Neural crest cell (in vitro differentiated cells): ENCODE data around the gene RPL12. TPM values are rescaled to one million over a fixed set of nuclear protein-coding genes. Genes with fewer than 3 reads are reported as not detected.

Experiments used
- DNase-seq: peaks from one replicate; pipeline ENCODE4 v3.0.0; 2021; ENCODE audit warnings: low read depth, mixed read lengths, low spot score
- H3K27ac Mint-ChIP-seq: one replicate; pipeline ENCODE4 v1.8.0; 2021; ENCODE audit warnings: mild to moderate bottlenecking, mixed read lengths; ENCODE audit not compliant: unreplicated experiment
- H3K27me3 Mint-ChIP-seq: 2 replicates; pipeline ENCODE4 v1.8.0; 2021; ENCODE audit warnings: low read depth, mild to moderate bottlenecking, mixed read lengths
- H3K36me3 Mint-ChIP-seq: 2 replicates; pipeline ENCODE4 v1.8.0; 2021; ENCODE audit warnings: low read depth, mild to moderate bottlenecking, mixed read lengths
- H3K4me1 Mint-ChIP-seq: 2 replicates; pipeline ENCODE4 v1.8.0; 2021; ENCODE audit warnings: mixed read lengths
- H3K4me3 Mint-ChIP-seq: one replicate; pipeline ENCODE4 v1.8.0; 2021; ENCODE audit warnings: mild to moderate bottlenecking, mixed read lengths
- H3K9me3 Mint-ChIP-seq: 2 replicates; pipeline ENCODE4 v1.8.0; 2021; ENCODE audit warnings: mixed read lengths
- CTCF ChIP-seq: fragments of 200-600 bp; sonication (generic); conservative IDR thresholded peaks from 2 replicates; pipeline ENCODE4 v1.5.0; 2021; ENCODE audit warnings: antibody characterized with exemption, mild to moderate bottlenecking
- long read RNA-seq: library from polyadenylated mRNA; unstranded; transcript quantifications from one replicate; pipeline ENCODE4 v2.0.0, GENCODE V29; 2020
- total RNA-seq: library from RNA; stranded (reverse); gene quantifications from 2 replicates; pipeline ENCODE4 v1.2.1, GENCODE V29; 2021

Gene RPL12
- 1,131 and 1,237 TPM in 2 replicates for total RNA-seq
- long read RNA-seq, transcript RPL12-201 (7 exons, 633 nt): major isoform, 466 of 495 reads
- long read RNA-seq, partial matches to known transcripts: 19 of 495 reads
- long read RNA-seq, other reads (novel, unspliced or antisense): 5 of 495 reads

GRCh38 chr9:127450830-127451607 lies at the start of gene RPL12, which contains the start of gene LRSAM1:
Gene RPL12, minus strand, starts transcription at chr9:127451406. Its CDS starts 89 bp downstream, at chr9:127451317.
Gene LRSAM1, plus strand, starts transcription at chr9:127451510. Its CDS starts 3,018 bp downstream, at chr9:127454528.
- peak; percentile 100 for DNase-seq
- peaks cover 2% of the 10 kb centered on the region for H3K27me3 Mint-ChIP-seq
- peak within 1 kb of the TSS; percentile 98 for H3K27ac Mint-ChIP-seq
- peak; percentile 16 for TF ChIP-seq CTCF
- peaks cover 46% of the 10 kb centered on the region for H3K4me1 Mint-ChIP-seq
- peak within 1 kb of the TSS; percentile 99 for H3K4me3 Mint-ChIP-seq
- no peaks in the 10 kb centered on the region for H3K9me3 Mint-ChIP-seq
- peaks cover 50% of the 10 kb centered on the region for H3K36me3 Mint-ChIP-seq

- no peak for DNase-seq
- Mint-ChIP-seq H3K27ac (no peak overlapping the region), H3K27me3 (no peaks in the 10 kb centered on the region), H3K4me1 (peaks cover 7% of the 10 kb centered on the region), H3K36me3 (no peaks in the 10 kb centered on the region), H3K9me3 (no peaks in the 10 kb centered on the region), H3K4me3 (no peak overlapping the region)
- TF ChIP-seq CTCF: no peak
These were observed 49.7 kb upstream of the RPL12 start for GRCh38 chr9:127500862-127501261.

- H3K27me3 Mint-ChIP-seq: no peaks in the 10 kb centered on the region
- H3K9me3 Mint-ChIP-seq: no peaks in the 10 kb centered on the region
- no peak overlapping the region for H3K4me3 Mint-ChIP-seq
- H3K36me3 Mint-ChIP-seq: no peaks in the 10 kb centered on the region
- DNase-seq: no peak
- no peak for TF ChIP-seq CTCF
- no peak overlapping the region for H3K27ac Mint-ChIP-seq
- H3K4me1 Mint-ChIP-seq: peaks cover 7% of the 10 kb centered on the region
These were observed 49.2 kb upstream of the RPL12 start for GRCh38 chr9:127500399-127500798.

GRCh38 chr9:127498298-127498697 lies 47.1 kb upstream of the RPL12 start:
- DNase-seq: no peak
- Mint-ChIP-seq H3K4me3 (no peak overlapping the region), H3K4me1 (peaks cover 7% of the 10 kb centered on the region), H3K27ac (no peak overlapping the region), H3K36me3 (no peaks in the 10 kb centered on the region), H3K27me3 (no peaks in the 10 kb centered on the region), H3K9me3 (no peaks in the 10 kb centered on the region)
- no peak for TF ChIP-seq CTCF

- no peaks in the 10 kb centered on the region for H3K27me3 Mint-ChIP-seq
- H3K36me3 Mint-ChIP-seq: no peaks in the 10 kb centered on the region
- H3K27ac Mint-ChIP-seq: no peak overlapping the region
- H3K9me3 Mint-ChIP-seq: no peaks in the 10 kb centered on the region
- H3K4me1 Mint-ChIP-seq: peaks cover 13% of the 10 kb centered on the region
- DNase-seq: no peak
- no peak overlapping the region for H3K4me3 Mint-ChIP-seq
- no peak for TF ChIP-seq CTCF
These were observed 46.6 kb upstream of the RPL12 start for GRCh38 chr9:127497656-127498290.
